Adrenal gland (tissue), 12 donors: Measurements from ENCODE around the gene PRDM16. TPM values are rescaled to one million over a fixed set of nuclear protein-coding genes. Genes with fewer than 3 reads are reported as not detected.

Source experiments
- DNase-seq, 7 donors: peaks; one replicate each; pipeline ENCODE4 v3.0.0-alpha.2; 2019 to 2020
- H3K27ac ChIP-seq, 5 donors: fragments of 200-600 bp; sonication (generic) in 4 of 5; 1 replicate in 3 of 5; 2 replicates in 2 of 5; pipeline versions ENCODE4 v1.5.1 to v1.8.0; 2016 to 2020; ENCODE audit warnings: mild to moderate bottlenecking in 1 of 5
- H3K27me3 ChIP-seq: fragments of 200-600 bp; 2 replicates; pipeline ENCODE4 v1.8.0; 2021
- H3K36me3 ChIP-seq, 2 donors: fragments of 200-600 bp; replicated peaks in 1 of 2; 1 replicate in 1 of 2; 2 replicates in 1 of 2; pipeline versions ENCODE4 v1.5.1 to v1.8.0; 2018 to 2022
- H3K4me1 ChIP-seq, 2 donors: fragments of 200-600 bp; replicated peaks in 1 of 2; 1 replicate in 1 of 2; 2 replicates in 1 of 2; pipeline versions ENCODE4 v1.5.1 to v1.8.0; 2018 to 2021
- H3K4me3 ChIP-seq, 4 donors: fragments of 200-600 bp; sonication (generic) in 3 of 4; one replicate each; pipeline ENCODE4 v1.5.1; 2016 to 2018
- H3K9me3 ChIP-seq, 3 donors: fragments of 200-600 bp; sonication (generic) in 1 of 3; replicated peaks in 1 of 3; 1 replicate in 2 of 3; 2 replicates in 1 of 3; pipeline versions ENCODE4 v1.5.1 to v1.8.0; 2016 to 2021
- CTCF ChIP-seq, 6 experiments: fragments of 450-650 bp in 4 of 6; fragments of 200-600 bp in 2 of 6; sonication (generic) in 1 of 6; IDR thresholded peaks; 1 replicate in 5 of 6; 2 replicates in 1 of 6; pipeline versions ENCODE4 v1.5.1 to v1.8.0; 2016 to 2021; ENCODE audit warnings: antibody characterized with exemption in 6 of 6, mild to moderate bottlenecking in 2 of 6, moderate library complexity in 1 of 6
- POLR2A ChIP-seq, 2 donors: fragments of 450-650 bp; IDR thresholded peaks; one replicate each; pipeline ENCODE4 v1.6.1; 2017; ENCODE audit warnings: antibody characterized with exemption in 2 of 2, mild to moderate bottlenecking in 2 of 2, moderate library complexity in 1 of 2
- WGBS, 4 donors: extraction: QIAGEN DNeasy Blood & Tissue Kit in 2 of 4; methylation state at CpG; one replicate each; pipeline versions ENCODE4 v1.1.5 to v1.1.7; 2013 to 2017; 5-methylcytosine and 5-hydroxymethylcytosine counted together
- intact Hi-C, 2 donors: fragments of 100-400 bp; cut with DNase I; formaldehyde crosslinking; loops; one replicate each; pipeline versions ENCODE4 v1.14.1 to v1.15.0; 2022 to 2023
- polyA plus RNA-seq, 3 donors: library from polyadenylated mRNA; stranded (reverse); fragments of 200-250 nt in 2 of 3; fragments of 350-450 nt in 1 of 3; fragmentation: Illumina TruSeq in 1 of 3; extraction: RNeasy Lipid Tissue Mini Kit (QIAGEN cat#74804) in 1 of 3; gene quantifications; one replicate each; pipeline ENCODE4 v1.2.3, GENCODE V29; 2013 to 2014
- total RNA-seq, 9 donors: library from RNA; depleted of rRNA in 4 of 9; stranded (reverse); fragments of >200 nt in 4 of 9; fragments of 120-200 nt in 1 of 9; fragmentation: NEBNext Ultra II Directional in 1 of 9; extraction: Animal tissue kit (Norgen Biotek cat#: 25700) in 1 of 9; gene quantifications; one replicate each; pipeline versions ENCODE4 v1.1.0 to v1.2.4, GENCODE V29; 2013 to 2023
- donor health status: healthy with polysubstance abuse.
- donor health status: Bipolar disorder and iron deficiency.
- donor health status: DM: yes; HTN: yes; CAD: no.
- donor health status: DM: no; HTN: no; CAD: no.
- donor health status: DM: no; HTN: no; CAD: no.
- donor health status: DM: yes; HTN: yes; CAD: no.

PRDM16 gene
- total and polyA plus RNA-seq, 12 donors = 0.04 to 2.8 (median 0.61) TPM; not detected in 1

GRCh38 chr1:3287656-3288160 is 218.7 kb downstream of the PRDM16 start:
- no peak for TF ChIP-seq CTCF (IDR thresholded peaks at IDR 0.05)
- no peak for TF ChIP-seq POLR2A (IDR thresholded peaks at IDR 0.05)
- peaks cover 25% of the 10 kb centered on the region for H3K27me3 ChIP-seq
- WGBS, 4 donors = 78 to 90% (median 89%) methylated on average over 7 to 25 of the region's 25 CpGs; no CpG with 5 or more reads in 1 of the 4 donors
- H3K36me3 ChIP-seq = no peaks in the 10 kb centered on the region
- no peak overlapping the region for H3K4me3 ChIP-seq
- intact Hi-C loops = loop anchor here in 1 of 2 donors (10.0 kb wide), 1 partner anchor 273 kb away; no protein-coding TSS in a partner anchor
- no peak for DNase-seq
- no peak overlapping the region for H3K27ac ChIP-seq
- H3K4me1 ChIP-seq = no peaks in the 10 kb centered on the region
- H3K9me3 ChIP-seq = no peaks in the 10 kb centered on the region

- H3K27me3 ChIP-seq = peaks cover 15% of the 10 kb centered on the region
- no peaks in the 10 kb centered on the region for H3K9me3 ChIP-seq
- TF ChIP-seq POLR2A (IDR thresholded peaks at IDR 0.05) (no peak), CTCF (IDR thresholded peaks at IDR 0.05) (no peak)
- DNase-seq = no peak
- 72 to 91% (median 89%) methylated on average over 7 to 12 of the region's 12 CpGs; no CpG with 5 or more reads in 1 of the 4 donors for WGBS, 4 donors
- H3K36me3 ChIP-seq = no peaks in the 10 kb centered on the region
- H3K4me1 ChIP-seq = no peaks in the 10 kb centered on the region
- H3K4me3 ChIP-seq = no peak overlapping the region
- no peak overlapping the region for H3K27ac ChIP-seq
- intact Hi-C loops = loop anchor here in 1 of 2 donors (10.0 kb wide), 1 partner anchor 275 kb away; no protein-coding TSS in a partner anchor
Observed at GRCh38 chr1:3289502-3289901, 220.5 kb downstream of the PRDM16 start.

GRCh38 chr1:3290438-3290837 is 221.4 kb downstream of the PRDM16 start:
- WGBS, 4 donors = 72 to 84% (median 80%) methylated on average over 12 to 17 of the region's 17 CpGs
- intact Hi-C loops = no loop called here
- Histone ChIP-seq H3K4me3 (no peak overlapping the region), H3K9me3 (no peaks in the 10 kb centered on the region), H3K27me3 (peaks cover 7% of the 10 kb centered on the region), H3K27ac (no peak overlapping the region), H3K36me3 (no peaks in the 10 kb centered on the region), H3K4me1 (no peaks in the 10 kb centered on the region)
- DNase-seq = no peak
- TF ChIP-seq POLR2A (IDR thresholded peaks at IDR 0.05) (no peak), CTCF (IDR thresholded peaks at IDR 0.05) (no peak)

- no peak for TF ChIP-seq CTCF (IDR thresholded peaks at IDR 0.05)
- no peak for TF ChIP-seq POLR2A (IDR thresholded peaks at IDR 0.05)
- no peaks in the 10 kb centered on the region for H3K4me1 ChIP-seq
- no peak overlapping the region for H3K4me3 ChIP-seq
- no peak for DNase-seq
- H3K27ac ChIP-seq = no peak overlapping the region
- peaks cover 7% of the 10 kb centered on the region for H3K27me3 ChIP-seq
- H3K36me3 ChIP-seq = no peaks in the 10 kb centered on the region
- intact Hi-C loops = no loop called here
- WGBS, 4 donors = 59 to 80% (median 75%) methylated on average over 3 to 15 of the region's 15 CpGs
- no peaks in the 10 kb centered on the region for H3K9me3 ChIP-seq
Observed at GRCh38 chr1:3290915-3291314, 221.9 kb downstream of the PRDM16 start.
